Body of pancreas (tissue), 4 donors: Measurements from ENCODE around the gene HEXIM2. TPM values are rescaled to one million over a fixed set of nuclear protein-coding genes. Genes with fewer than 3 reads are reported as not detected.

Experiments used
- ATAC-seq: fragments of 150-250 bp; one replicate; pipeline ENCODE4 v1.9.1; 2016
- DNase-seq, 4 donors: peaks; one replicate each; pipeline ENCODE4 v3.0.0-alpha.2; 2019
- H3K27ac ChIP-seq, 4 donors: fragments of 200-600 bp; sonication (generic); 1 replicate in 3 of 4; 2 replicates in 1 of 4; pipeline versions ENCODE4 v1.5.1 to v1.6.1; 2016 to 2019; ENCODE audit warnings: mild to moderate bottlenecking in 1 of 4, mixed read lengths in 1 of 4, moderate library complexity in 1 of 4
- H3K27me3 ChIP-seq, 2 donors: fragments of 200-600 bp; sonication (generic); one replicate each; pipeline ENCODE4 v1.6.0; 2016; ENCODE audit warnings: mild to moderate bottlenecking in 1 of 2
- H3K36me3 ChIP-seq, 2 donors: fragments of 200-600 bp; sonication (generic); replicated peaks in 1 of 2; 2 replicates each; pipeline ENCODE4 v1.5.1; 2016; ENCODE audit warnings: low read depth in 2 of 2; ENCODE audit not compliant: insufficient read depth in 1 of 2
- H3K4me1 ChIP-seq: fragments of 200-600 bp; sonication (generic); one replicate; pipeline ENCODE4 v1.6.0; 2016
- H3K4me3 ChIP-seq, 2 donors: fragments of 200-600 bp; sonication (generic); 1 replicate in 1 of 2; 2 replicates in 1 of 2; pipeline ENCODE4 v1.5.1; 2016 to 2019
- H3K9me3 ChIP-seq, 3 donors: fragments of 200-600 bp; sonication (generic); 1 replicate in 2 of 3; 2 replicates in 1 of 3; pipeline ENCODE4 v1.5.1; 2016
- POLR2A ChIP-seq, 3 donors: fragments of 450-650 bp; IDR thresholded peaks; one replicate each; pipeline ENCODE4 v1.6.1; 2016; ENCODE audit warnings: antibody characterized with exemption in 3 of 3, mild to moderate bottlenecking in 2 of 3
- WGBS, 2 donors: methylation state at CpG; one replicate each; pipeline ENCODE4 v1.1.5; 2017; 5-methylcytosine and 5-hydroxymethylcytosine counted together
- intact Hi-C: fragments of 100-400 bp; cut with DNase I; formaldehyde crosslinking; loops from one replicate; pipeline ENCODE4 v1.15.1; 2023
- total RNA-seq, 2 donors: library from RNA; depleted of rRNA; stranded (reverse); fragments of >200 nt; gene quantifications; one replicate each; pipeline ENCODE4 v1.1.0, GENCODE V29; 2016
- TF ChIP-seq, protein P1 (sequence below), 7 experiments: fragments of 450-650 bp in 4 of 7; fragments of 200-600 bp in 3 of 7; sonication (generic) in 3 of 7; IDR thresholded peaks; one replicate each; pipeline ENCODE4 v1.5.1; 2016 to 2019; ENCODE audit warnings: antibody characterized with exemption in 7 of 7

HEXIM2 gene
- total RNA-seq, 2 donors from 2014 or later: 5.9 to 10.1 TPM

DNA sequence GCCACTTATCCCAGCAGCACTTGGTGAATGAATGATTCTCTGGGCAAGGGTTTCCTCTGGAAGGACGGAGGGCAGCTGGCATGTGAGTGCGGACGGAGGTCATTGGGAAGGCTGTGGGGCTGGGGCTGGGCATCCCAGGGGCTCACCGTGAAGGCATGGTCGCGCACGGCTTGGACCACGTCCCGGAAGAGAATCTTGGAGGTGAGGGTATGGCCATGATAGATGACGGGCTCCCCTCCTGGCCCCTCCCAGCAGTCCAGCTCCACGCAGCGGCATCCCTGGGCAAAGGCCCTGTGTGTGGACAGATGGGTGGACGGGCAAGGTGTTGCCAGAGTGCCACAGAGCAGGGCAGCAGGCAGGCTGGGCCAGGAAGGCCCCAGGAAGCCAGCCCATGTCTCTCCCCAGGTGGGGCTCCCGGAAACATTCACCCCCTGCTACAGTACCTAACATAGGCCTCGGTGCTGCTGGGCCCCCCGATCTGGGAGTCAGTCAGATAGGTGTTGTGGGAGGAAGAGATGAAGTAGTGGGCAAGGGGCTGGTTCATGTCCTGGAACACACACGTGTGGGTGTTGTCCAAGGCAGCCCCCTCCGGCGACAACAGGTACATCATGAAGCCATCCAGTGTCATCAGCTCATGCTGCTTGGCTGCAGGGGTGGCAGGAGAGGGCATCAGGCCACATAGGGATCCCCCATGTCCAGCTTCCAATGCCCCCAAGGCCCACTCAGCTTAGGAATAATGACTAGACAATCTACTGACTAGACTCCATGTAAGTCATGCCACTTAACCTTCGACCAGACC, 43.6 kb upstream of the HEXIM2 start:
- H3K27me3 ChIP-seq: no peaks in the 10 kb centered on the region
- no peak for DNase-seq
- H3K9me3 ChIP-seq: no peaks in the 10 kb centered on the region
- WGBS, 2 donors: 85 to 92% methylated on average over 10 to 20 of the region's 20 CpGs
- ATAC-seq: no peak
- TF ChIP-seq, protein P1, sequence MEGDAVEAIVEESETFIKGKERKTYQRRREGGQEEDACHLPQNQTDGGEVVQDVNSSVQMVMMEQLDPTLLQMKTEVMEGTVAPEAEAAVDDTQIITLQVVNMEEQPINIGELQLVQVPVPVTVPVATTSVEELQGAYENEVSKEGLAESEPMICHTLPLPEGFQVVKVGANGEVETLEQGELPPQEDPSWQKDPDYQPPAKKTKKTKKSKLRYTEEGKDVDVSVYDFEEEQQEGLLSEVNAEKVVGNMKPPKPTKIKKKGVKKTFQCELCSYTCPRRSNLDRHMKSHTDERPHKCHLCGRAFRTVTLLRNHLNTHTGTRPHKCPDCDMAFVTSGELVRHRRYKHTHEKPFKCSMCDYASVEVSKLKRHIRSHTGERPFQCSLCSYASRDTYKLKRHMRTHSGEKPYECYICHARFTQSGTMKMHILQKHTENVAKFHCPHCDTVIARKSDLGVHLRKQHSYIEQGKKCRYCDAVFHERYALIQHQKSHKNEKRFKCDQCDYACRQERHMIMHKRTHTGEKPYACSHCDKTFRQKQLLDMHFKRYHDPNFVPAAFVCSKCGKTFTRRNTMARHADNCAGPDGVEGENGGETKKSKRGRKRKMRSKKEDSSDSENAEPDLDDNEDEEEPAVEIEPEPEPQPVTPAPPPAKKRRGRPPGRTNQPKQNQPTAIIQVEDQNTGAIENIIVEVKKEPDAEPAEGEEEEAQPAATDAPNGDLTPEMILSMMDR (IDR thresholded peaks at IDR 0.05): no peak
- no peak for TF ChIP-seq POLR2A (IDR thresholded peaks at IDR 0.05)
- no peaks in the 10 kb centered on the region for H3K36me3 ChIP-seq
- no peak overlapping the region for H3K27ac ChIP-seq
- no peaks in the 10 kb centered on the region for H3K4me1 ChIP-seq
- intact Hi-C loops: no loop called here
- no peak overlapping the region for H3K4me3 ChIP-seq

DNA sequence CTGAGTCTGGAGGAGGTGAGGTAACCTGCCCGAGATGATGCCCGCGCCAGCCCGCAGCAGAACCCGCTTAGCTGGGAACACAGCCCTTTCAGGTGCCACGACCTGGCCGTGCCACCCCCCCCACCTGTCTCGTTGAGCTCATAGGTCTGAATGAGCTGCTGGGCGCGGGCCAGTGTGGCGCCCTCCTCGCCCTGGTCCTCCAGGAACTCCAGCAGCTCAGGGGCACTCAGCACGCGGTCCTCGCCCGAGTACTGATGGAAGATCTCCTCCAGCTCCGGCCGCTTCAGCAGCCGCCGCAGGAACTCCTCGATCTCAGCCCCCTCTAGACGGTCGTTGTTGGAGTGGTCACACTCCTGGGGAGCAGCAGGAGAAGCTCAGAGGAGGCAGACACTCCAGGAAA, 43.0 kb upstream of the HEXIM2 start:
- 87% methylated on average over 23 of the region's 23 CpGs; no CpG with 5 or more reads in 1 of the 2 donors for WGBS, 2 donors
- no peaks in the 10 kb centered on the region for H3K27me3 ChIP-seq
- intact Hi-C loops: no loop called here
- no peak overlapping the region for H3K27ac ChIP-seq
- DNase-seq: no peak
- H3K4me1 ChIP-seq: no peaks in the 10 kb centered on the region
- TF ChIP-seq POLR2A (IDR thresholded peaks at IDR 0.05): no peak
- TF ChIP-seq, protein P1 (IDR thresholded peaks at IDR 0.05): no peak
- no peak overlapping the region for H3K4me3 ChIP-seq
- no peaks in the 10 kb centered on the region for H3K36me3 ChIP-seq
- no peaks in the 10 kb centered on the region for H3K9me3 ChIP-seq
- no peak for ATAC-seq

DNA sequence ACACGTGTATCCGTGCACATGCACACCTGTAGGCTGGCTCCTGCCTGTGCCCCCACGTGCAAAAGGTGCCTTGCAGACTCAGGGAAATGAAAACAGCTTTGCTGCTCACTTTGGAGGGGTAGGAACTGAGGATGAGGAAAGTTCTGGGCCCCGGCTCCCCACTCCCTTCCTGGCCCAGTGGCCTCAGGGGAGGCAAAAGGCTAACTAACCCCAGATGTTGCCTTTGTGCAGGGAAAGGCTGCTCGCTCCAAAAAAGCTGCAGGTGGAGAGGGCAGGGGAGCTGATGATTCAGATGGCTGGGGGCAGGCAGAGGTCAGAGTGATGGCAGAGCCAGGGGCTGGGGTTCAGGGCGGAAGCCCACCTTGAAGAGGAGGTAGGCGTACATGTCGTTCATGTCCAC, 41.7 kb upstream of the HEXIM2 start:
- Histone ChIP-seq H3K4me1 (no peaks in the 10 kb centered on the region), H3K4me3 (no peak overlapping the region), H3K27ac (no peak overlapping the region), H3K9me3 (no peaks in the 10 kb centered on the region), H3K36me3 (no peaks in the 10 kb centered on the region), H3K27me3 (no peaks in the 10 kb centered on the region)
- ATAC-seq (no peak), DNase-seq (no peak)
- WGBS, 2 donors: 83 to 86% methylated on average over 5 to 8 of the region's 8 CpGs
- TF ChIP-seq, protein P1 (IDR thresholded peaks at IDR 0.05): no peak
- intact Hi-C loops: no loop called here

GRCh38 chr17:45120558-45120957, 41.1 kb upstream of the HEXIM2 start:
- intact Hi-C loops: no loop called here
- 90 to 93% methylated on average over 9 to 11 of the region's 22 CpGs for WGBS, 2 donors
- no peaks in the 10 kb centered on the region for H3K27me3 ChIP-seq
- no peak for TF ChIP-seq POLR2A (IDR thresholded peaks at IDR 0.05)
- TF ChIP-seq, protein P1 (IDR thresholded peaks at IDR 0.05): no peak
- H3K36me3 ChIP-seq: no peaks in the 10 kb centered on the region
- ATAC-seq: no peak
- no peaks in the 10 kb centered on the region for H3K4me1 ChIP-seq
- no peaks in the 10 kb centered on the region for H3K9me3 ChIP-seq
- DNase-seq: no peak
- H3K27ac ChIP-seq: no peak overlapping the region
- H3K4me3 ChIP-seq: no peak overlapping the region

DNA sequence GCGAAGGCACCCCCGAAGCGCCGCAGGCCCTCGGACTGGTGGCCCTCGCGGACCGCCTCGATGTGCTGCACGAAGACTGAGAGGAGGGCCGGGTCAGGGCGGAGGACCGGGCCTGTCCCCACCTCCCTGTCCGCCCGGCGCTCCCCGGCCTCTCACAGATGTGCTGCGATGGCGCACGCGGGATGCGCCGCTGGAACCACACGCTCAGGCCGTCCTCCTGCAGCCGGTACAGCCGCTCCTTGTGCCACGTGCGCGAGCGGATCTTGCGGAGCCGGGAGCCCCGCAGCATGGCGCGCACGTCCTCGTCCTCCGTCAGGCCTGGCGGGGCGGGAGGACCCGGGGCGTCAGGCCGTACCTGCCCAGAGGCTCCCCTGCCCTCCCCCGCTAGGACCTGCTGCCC, 40.6 kb upstream of the HEXIM2 start:
- TF ChIP-seq POLR2A (IDR thresholded peaks at IDR 0.05): no peak
- Histone ChIP-seq H3K27ac (no peak overlapping the region), H3K4me1 (no peaks in the 10 kb centered on the region), H3K4me3 (no peak overlapping the region), H3K27me3 (no peaks in the 10 kb centered on the region), H3K36me3 (no peaks in the 10 kb centered on the region), H3K9me3 (no peaks in the 10 kb centered on the region)
- intact Hi-C loops: no loop called here
- ATAC-seq (no peak), DNase-seq (no peak)
- 81 to 93% methylated on average over 11 to 45 of the region's 45 CpGs for WGBS, 2 donors
